ENCODE measurements around the gene ORM1.
"Not testable (repeated sequence)": the region's sequence is repeated elsewhere in the genome, so short reads cannot be mapped to it uniquely, and the experiment has no call there.

Gene ORM1

DNA sequence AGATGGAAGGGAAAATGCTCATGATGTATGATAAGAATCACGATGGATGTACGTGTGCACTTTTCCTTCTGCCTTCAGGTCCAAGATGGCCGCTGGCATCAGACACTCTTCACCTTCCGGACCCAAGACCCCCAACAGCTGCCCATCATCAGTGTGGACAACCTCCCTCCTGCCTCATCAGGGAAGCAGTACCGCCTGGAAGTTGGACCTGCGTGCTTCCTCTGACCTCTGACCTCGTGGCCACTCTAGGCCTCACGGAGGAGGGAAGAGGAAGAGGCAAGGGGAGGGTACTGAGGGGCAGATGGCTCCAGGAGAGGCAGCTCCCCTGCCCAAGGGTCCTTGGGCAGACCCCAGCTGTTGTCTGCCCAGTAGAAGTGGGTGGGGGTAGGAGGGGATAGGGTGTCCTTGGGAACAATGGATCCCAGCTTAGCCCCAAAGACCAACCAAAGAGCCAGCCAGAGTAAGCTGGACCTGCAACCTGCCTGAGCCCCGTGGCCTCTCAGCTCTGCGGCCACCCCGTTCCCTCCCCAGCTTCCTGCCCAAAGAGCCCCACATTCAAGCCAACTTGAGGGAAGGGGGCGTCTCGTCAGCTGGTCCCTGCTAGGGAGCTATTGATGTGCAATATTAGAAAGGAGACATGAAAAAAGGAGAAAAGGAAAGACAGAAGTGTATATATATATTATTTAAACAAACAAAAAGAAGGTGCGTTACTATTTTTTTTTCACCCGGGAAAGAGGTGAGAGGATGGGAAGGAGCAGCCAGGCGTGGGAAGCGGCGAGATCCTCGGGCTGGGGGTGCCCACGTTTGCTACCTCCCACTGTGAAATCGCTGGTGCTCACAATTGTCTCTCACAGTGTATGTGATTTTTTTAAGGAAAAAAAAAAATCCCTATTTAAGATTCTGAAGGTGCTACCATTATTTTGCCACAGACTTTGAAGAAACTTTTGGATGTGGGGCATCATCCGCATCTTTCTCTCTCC, 12.1 kb upstream of the ORM1 start:
- no peak for DNase-seq

DNA sequence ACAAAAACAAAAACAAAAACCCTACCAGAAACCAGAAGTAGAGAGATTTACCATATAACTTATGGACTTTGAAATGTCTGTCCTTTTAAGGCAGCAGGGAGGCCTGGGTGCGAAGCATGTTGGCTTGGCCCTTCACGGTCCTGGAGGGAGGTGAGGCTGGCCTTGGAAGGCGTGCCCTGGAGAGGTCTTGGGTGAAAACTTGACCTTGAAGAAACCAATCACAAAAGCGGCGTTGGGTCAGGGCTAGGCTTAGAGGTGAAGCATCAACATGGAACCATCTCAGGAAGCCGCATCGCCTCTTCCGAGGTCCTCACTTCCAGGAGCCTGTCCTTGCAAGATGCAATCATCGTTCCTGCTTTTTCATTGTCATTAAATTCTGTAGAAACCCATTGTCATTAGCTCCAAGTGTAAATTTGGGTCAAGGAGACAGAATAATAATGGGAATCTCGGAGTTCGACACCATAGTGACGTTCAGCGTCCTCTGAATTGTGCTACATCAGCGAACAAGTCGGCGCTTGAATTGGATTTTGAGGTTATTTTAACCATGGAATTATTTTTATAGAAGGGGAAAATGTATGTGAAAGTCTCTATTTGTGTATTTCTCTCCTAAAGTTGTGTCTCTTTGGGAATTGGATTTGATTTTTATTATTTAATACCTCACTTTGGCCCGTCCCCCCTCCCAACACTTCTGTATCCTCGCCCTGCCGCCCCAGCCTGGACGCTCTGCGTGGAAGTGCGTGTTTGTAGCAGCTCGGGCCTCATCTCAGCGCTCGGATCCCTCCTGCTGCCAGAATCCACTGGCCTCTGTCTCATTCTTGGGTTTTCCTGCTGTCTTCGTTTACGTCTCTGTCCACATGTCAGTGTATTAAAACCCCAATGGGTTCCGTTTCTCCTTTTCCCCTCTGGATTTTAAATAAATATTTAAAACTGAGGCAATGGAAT, 11.1 kb upstream of the ORM1 start:
- DNase-seq: no peak

DNA sequence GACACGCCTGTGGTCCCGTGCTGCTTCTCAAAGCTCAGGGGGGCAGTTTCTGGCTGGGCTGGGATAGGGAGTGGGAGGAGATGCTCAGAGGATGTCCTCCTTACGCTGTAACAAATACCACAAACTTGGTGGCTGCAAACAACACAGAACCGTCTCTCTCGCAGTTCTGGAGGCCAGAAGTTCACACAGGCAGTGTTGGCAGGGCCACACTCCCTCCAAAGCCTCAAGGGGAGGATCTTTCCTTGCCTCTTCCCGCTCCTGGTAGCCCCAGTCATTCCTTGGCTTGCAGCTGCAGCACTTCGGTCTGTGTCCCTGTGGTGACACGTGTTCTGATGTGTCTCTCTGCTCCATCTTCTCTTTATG, 10.4 kb upstream of the ORM1 start:
- no peak for DNase-seq

DNA sequence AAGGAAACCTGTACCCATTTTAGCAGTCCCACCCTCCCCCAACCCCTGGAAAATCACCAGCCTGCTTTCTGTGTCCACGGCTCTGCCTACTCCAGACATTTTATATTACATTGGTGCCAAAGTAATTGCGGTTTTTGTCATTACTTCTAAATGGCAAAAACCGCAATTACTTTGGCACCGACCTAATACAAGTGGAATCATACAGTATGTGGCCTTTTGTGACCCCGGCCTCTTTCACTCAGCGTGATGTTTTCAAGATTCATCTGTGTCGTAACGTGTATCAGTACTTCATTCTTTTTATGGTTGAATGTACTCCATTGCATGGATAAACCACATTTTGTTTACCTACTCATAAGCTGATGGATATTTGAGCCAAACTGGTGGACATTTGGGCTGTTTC, 9.7 kb upstream of the ORM1 start:
- DNase-seq: no peak

DNA sequence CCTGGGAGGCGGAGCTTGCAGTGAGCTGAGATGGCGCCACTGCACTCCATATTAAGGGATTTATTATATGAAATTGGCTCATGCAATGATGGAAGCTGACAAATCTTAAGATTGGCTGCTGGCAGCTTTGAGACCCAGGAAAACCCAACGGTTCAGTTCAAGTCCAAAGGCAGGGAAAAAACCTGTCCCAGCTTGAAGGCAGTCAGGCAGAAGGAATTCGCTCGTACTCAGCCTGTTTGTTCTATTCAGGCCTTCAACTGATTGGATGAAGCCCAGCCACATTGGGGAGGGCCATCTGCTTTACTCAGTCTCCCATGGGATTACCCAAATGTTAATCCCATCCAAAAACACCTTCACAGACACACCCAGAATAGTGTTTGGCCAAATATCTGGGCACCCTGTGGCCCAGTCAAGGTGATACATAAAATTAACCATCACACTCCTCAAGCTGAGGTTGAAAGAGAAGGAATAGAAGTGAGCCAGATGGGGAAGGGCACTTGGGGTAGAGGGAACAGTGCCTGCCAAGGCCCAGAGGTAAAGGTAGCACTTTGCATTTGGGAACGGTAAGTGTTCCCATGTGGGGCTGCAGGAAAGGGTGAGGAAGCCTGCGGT, 8.5 kb upstream of the ORM1 start:
- DNase-seq: no peak

DNA sequence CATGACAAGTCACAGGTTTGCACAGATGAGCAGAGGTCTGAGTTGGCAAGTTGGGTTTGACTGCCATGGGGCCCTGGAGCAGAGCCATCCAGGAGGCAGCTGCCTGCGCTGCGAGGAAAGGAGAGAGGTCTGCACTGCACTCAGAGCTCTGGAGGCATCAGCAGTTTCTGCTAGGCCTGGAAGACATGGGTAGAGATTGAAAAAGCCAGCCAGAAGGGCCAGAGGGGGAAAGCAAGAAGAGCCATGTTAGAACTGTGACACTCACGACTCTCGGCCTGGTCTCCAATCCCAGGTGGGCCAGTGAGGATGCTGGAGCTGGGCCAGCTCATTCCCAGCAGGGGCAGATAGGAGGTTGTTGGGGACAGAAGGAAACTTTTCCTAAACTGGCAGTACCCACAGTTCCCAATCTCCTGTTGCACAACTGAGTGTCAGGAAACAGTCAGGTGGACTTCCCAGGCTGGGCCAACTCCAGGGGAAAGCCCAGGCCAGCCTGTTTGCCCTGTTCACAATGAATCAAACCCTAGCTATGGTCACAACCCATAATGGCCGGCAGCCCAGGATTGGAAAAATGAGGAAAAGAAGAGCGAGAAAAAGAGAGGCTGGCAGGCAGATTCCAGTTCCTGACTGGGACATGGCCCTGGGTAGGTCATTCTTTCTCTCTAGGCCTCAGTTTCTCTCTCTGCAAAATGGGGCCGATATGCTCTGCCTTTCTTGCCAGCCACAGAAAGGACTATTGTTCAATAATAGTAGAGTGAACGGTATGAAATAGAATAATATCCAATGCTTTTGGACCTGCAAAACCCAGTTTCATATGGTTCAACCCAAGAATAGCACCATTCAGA, 7.8 kb upstream of the ORM1 start:
- DNase-seq: no peak

DNA sequence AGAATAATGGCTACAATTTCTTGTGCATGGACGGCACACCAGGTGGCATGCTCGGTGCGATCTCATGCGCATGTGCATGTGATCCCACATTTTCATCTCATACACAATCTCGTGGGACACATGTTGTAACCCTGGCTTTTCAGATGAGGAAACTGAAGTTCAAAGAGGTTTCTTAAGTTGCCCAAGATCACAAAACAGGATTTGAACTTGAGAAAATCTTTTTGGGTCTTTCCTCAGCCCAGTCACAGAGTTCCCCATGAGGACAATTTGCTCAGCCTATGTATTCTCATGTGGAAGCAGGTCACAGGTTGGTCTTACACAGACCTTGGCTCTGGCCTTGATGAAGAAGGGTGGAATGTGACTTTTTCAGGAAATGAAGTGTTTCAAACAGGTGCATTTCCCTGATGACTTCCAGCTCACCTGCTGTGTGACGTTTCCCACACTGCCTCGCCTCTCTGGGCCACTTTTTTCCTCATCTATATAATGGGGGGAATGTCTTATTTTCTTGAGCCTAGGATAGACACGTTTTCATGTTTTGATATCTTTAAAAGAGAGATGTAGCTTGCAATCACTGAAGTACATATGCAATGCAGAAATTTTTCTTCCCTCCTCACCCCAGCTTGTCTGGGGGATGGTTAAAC, 7.1 kb upstream of the ORM1 start:
- DNase-seq: no peak

DNA sequence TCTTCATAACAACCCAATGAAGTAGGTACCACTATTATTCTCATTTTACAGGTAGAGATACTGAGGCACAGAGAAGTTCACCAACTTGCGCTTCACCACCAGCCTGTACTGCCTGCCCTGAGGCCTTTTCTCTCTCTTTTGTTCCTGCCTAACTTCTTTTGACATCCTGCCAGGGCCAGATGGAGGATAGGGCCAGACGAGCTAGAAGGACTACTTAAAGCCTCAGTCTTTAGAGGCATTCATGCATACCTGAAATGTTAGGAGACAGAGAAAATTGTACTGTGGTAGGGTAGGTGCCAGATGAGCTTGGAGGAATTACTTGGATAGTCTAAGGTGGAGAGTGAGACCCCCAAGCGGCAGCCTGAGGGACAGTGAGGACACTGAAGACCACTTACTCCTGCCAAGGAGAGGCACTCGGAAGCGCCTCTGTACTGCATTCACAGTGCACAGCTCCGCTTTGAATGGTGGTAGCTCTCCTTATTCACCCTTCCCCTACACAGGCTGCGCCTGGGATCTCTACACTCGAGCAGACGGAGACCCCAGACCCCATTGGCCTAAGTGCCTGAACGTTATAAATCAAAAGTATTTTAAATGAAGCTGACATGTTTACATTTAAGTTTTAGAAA, 6.2 kb upstream of the ORM1 start:
- DNase-seq: no peak

DNA sequence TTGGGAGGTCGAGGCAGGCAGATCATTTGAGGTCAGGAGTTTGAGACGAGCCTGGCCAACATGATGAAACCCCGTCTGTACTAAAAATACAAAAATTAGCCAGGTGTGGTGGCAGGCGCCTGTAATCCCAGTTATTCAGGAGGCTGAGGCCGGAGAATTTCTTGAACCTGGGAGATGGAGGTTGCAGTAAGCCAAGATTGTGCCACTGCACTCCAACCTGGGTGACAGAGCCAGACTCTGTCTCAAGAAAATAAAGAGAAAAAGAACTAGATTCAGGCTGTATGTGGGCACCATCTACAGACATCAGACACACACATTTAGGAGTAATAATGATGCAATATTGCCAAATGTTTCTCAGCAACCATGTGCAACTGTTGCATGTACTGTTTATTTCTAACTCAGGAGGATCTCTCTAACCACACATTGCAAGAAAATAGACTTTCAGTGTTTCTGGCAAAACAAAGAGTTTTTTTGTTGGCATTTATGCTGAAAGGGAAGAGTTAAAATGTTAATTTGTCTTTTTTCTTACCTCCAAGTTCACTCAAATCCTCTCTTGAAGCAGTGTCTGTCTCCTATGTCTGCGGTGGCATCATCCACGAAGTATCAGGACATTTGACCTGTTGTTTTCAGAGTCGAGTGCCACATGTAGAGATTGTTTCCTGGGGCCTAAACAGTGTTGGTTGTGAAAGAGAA, 5.1 kb upstream of the ORM1 start:
- no peak for DNase-seq

DNA sequence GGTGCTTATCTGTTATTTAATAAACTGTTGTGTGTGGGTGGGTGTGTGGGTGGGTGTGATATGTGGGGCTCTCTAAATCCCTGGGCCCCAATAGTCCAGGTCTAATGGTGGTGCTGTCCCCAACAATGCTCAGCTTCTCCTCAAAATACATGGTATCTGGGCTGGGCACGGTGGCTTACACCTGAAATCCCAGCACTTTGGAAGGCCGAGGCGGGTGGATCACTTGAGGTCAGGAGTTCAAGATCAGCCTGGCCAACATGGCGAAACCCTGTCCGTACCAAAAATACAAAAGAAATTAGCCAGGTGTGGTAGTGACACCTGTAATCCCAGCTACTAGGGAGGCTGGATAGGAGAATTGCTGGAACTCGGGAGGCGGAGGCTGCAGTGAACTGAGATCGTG, 4.5 kb upstream of the ORM1 start:
- no peak for DNase-seq

DNA sequence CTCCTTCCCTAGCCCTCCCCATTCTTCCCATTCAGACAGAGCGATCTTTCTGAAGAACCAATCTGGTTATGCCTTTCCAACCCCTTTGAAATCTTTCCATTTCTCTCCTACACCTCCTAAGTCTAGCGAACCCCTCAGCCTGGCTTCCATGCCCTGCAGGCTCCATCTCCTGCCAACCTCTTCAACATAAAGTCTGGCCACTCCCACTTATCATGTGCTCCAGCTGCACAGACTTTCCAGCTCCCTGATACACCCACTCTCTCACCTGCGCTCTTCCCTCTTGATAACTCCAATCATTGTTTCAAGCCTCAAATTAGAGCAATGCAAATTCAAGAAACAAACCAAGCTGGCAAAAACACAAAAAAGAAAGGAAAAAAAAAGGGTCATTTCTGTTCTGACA, 3.8 kb upstream of the ORM1 start:
- DNase-seq: no peak

DNA sequence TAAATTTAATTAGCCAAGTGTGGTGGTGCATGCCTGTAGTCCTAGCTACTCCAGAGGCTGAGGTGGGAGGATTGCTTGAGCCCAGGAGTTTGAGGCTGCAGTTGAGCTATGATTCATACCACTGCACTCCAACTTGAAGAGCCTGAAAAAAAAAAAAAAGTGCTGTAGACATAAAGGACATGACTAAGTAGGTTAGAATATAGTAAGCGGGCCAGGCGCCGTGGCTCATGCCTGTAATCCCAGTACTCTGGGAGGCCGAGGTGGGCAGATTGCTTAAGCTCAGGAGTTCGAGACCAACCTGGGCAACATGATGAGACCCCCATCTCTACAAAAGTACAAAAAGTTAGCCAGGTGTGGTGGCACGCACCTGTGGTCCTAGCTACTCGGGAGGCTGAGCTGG, 2.2 kb upstream of the ORM1 start:
- DNase-seq: not testable (repeated sequence)

DNA sequence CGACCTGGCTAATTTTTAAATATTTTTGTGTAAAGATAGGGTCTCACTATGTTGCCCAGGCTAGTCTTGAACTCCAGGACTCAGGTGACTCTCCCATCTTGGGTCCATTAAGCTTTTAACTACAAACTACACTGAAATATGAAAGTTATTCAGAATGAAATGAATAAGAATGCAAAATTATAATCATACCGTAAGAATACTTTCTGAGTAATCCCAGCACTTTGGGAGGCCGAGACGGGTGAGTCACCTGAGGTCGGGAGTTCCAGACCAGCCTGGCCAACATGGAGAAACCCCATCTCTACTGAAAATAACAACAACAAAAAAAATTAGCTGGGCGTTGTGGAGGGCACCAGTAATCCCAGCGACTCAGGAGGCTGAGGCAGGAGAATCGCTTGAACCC, 1.1 kb upstream of the ORM1 start:
- DNase-seq: no peak

DNA sequence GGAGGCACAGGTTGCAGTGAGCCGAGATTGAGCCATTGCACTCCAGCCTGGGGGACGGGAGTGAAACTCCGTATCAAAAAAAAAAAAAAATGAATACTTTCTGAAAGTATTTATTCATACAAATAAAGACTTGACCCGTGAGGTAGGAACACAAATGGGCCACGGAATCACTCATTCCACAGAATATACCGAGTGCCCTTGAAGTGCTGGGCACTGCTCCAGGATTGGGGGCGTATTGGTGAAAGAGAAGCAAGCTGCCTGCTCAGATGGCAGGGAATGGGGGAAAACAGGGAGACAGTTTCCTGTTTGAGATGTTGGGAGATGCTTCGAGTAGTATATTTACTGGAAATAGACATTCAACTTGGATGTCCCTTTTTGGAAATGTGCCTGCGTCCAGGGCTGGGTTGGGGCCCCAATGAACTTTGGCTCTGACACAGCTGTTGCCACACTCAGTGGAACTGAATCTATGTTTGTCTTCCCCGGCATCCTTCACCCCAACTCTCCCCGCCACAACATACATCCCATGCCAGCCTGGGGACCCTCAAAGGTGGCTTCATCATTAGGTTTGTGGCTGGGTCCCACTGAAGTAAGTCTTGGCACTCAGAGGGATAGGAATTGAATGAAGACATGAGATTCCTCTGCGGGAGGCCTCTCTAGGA, 609 bp upstream of the ORM1 start:
- DNase-seq: not testable (repeated sequence)

DNA sequence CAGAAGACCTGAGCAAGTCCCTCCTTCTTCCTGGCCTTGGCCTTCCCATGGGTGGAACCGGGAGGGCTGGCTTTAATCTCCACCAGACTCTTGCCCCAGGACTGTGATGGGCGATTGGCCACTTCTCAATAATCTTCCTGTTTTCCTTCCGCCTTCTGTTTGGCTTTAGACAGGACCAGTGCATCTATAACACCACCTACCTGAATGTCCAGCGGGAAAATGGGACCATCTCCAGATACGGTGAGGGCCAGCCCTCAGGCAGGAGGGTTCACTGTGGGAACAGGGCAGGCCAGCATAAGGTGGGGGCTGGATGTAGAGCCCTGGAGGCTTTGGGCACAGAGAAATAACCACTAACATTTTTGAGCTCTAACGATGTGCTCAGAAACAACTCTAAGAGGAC, 951 bp downstream of the ORM1 start:
- DNase-seq: not testable (repeated sequence)

DNA sequence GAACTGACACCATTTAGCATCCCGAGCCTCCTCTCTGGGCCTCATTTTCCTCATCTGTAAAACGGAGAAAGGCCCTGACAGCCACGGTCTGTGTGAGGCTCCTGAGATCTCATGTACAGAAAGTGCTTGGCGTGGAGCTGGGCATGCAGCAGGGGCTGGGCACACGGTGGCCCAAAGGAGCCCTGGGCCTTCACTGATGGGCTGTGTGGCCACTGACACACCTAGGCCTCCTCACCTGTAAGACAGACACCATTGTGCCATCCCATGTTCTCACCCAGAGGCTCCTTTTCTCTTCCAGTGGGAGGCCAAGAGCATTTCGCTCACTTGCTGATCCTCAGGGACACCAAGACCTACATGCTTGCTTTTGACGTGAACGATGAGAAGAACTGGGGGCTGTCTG, 1.6 kb downstream of the ORM1 start:
- DNase-seq: no peak

DNA sequence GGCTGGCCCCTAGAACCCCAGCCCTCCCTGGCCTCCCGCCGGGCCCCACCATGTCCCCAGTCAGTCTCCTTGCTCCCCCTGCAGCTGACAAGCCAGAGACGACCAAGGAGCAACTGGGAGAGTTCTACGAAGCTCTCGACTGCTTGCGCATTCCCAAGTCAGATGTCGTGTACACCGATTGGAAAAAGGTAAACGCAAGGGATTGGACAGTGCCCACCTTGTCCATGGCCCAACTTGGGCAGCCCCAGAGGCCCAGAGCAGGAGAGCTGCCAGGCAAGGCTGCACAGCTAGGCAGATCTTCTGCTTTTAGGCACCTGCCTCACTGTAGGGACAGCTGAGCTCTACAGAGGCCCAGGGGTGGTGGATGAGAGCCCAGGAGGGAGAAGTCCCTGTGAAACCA, 2.1 kb downstream of the ORM1 start:
- not testable (repeated sequence) for DNase-seq

DNA sequence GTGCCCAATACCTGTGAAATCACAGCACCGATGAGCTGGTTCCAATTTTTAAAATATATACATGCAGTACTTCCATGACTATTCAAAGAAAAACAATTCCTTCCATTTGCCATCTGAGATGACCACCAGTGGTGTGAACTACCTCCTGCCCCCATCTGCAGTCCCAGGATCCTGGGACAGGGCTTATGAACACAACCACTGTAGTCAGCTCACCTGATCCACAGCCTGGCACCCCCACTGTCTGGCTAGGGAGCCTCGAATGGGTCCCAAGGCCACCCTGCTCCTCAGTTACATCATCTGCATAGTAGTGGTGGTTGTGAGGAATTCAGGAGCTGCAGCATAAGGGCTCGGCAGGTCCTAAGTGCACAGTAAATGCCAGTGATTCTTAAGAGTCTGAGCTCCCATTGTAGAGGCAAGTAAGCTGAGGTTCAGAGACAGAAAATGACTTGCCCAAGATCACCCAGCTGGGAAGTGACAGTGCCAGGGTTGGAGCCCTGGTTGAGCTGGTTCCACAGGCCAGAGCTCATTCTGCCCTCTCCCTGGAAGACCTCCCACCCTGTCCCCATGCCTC, 2.9 kb downstream of the ORM1 start:
- DNase-seq: not testable (repeated sequence)

DNA sequence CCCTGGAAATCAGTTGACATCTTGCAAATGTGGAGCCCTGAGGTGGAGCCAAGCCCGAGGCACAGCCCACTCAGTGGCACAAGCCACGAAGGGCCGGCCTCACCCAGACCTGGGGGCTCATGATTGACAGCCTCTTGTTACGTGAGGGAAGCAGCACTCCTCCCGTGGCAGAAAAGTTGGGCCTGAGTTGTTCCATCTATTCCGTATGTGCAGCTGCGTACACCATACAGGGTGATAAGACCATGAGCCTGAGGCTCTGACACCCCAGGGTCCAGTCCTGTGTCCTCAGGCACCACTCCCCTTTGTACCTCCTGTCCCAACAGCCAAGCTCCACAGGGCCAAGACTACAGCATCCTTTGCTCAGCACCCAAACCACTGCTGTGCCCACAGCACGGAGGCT, 4.9 kb downstream of the ORM1 start:
- no peak for DNase-seq

DNA sequence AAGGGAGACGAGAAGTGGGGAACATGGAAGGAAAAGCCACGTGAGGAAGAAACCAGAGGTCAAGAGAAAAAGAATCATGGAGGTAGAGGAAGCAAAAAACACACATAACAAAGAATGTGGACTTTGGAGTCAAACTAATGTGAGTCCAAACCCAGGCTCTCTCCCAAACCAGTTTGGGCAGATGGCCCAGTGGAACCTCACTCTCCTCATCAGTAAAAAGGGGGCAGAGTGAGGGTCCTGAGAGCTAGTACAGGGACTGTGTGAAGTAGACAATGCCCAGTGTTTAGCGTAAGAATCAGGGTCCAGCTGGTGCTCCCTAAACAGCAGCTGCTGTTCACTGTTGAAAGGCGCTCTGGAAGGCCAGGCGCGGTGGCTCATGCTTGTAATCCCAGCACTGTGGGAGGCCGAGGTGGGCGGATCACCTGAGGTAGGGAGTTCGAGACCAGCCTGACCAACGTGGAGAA, 5.5 kb downstream of the ORM1 start:
- DNase-seq: not testable (repeated sequence)
